OCI-LY7 (cell line): ENCODE results near the gene MPHOSPH8.

Experiments used
- CTCF ChIP-seq: fragments of 200-600 bp; sonication (generic); conservative IDR thresholded peaks from 2 replicates; pipeline ENCODE4 v1.5.1; 2014; ENCODE audit warnings: mild to moderate bottlenecking, antibody characterized with exemption, low read length, moderate library complexity, mixed read lengths
- EZH2phosphoT487 ChIP-seq: fragments of 200-600 bp; sonication (generic); IDR thresholded peaks from 2 replicates; pipeline ENCODE4 v1.6.1; 2018; ENCODE audit warnings: low read depth, borderline replicate concordance, mild to moderate bottlenecking, mixed run types, antibody characterized with exemption, low read length, moderate library complexity, mixed read lengths

GRCh38 chr13:19720039-19720438 is 86.6 kb downstream of the MPHOSPH8 start:
- no peak for TF ChIP-seq CTCF
- TF ChIP-seq EZH2phosphoT487: no peak
